Smooth muscle cell (in vitro differentiated cells): ENCODE data around the gene MKKS. TPM values are rescaled to one million over a fixed set of nuclear protein-coding genes. Genes with fewer than 3 reads are reported as not detected.
"Not testable (repeated sequence)": the region's sequence is repeated elsewhere in the genome, so short reads cannot be mapped to it uniquely, and the experiment has no call there.

Experiments
- DNase-seq: peaks from one replicate; lab custom pipeline; 2025; ENCODE audit not compliant: unreplicated experiment; lab: John Stamatoyannopoulos, UW
- H2AFZ ChIP-seq: fragments of 200-600 bp; sonication (generic); 2 replicates; pipeline ENCODE4 v1.6.0; 2016; ENCODE audit warnings: antibody characterized with exemption, low read depth, mild to moderate bottlenecking
- H3F3A ChIP-seq: fragments of 200-600 bp; sonication (generic); 2 replicates; pipeline ENCODE4 v1.6.0; 2017; ENCODE audit warnings: antibody characterized with exemption, low read depth
- H3K27ac ChIP-seq: fragments of 200-600 bp; sonication (generic); 2 replicates; pipeline ENCODE4 v1.5.1; 2016; ENCODE audit warnings: low read depth, mild to moderate bottlenecking
- H3K27me3 ChIP-seq: fragments of 200-600 bp; sonication (generic); 2 replicates; pipeline ENCODE4 v1.6.1; 2016; ENCODE audit warnings: low read depth, mild to moderate bottlenecking
- H3K36me3 ChIP-seq: fragments of 200-600 bp; sonication (generic); 2 replicates; pipeline ENCODE4 v1.5.1; 2016; ENCODE audit warnings: low read depth
- H3K4me1 ChIP-seq: fragments of 200-600 bp; sonication (generic); 2 replicates; pipeline ENCODE4 v1.5.1; 2016; ENCODE audit warnings: low read depth
- H3K4me2 ChIP-seq: fragments of 200-600 bp; sonication (generic); 2 replicates; pipeline ENCODE4 v1.6.0; 2016; ENCODE audit warnings: mild to moderate bottlenecking
- H3K4me3 ChIP-seq: fragments of 200-600 bp; sonication (generic); 2 replicates; pipeline ENCODE4 v1.5.1; 2016; ENCODE audit warnings: mild to moderate bottlenecking
- H3K79me2 ChIP-seq: fragments of 200-600 bp; sonication (generic); 2 replicates; pipeline ENCODE4 v1.6.0; 2016; ENCODE audit warnings: low read depth, mild to moderate bottlenecking
- H3K9ac ChIP-seq: fragments of 200-600 bp; sonication (generic); 2 replicates; pipeline ENCODE4 v1.6.0; 2016; ENCODE audit warnings: low read depth
- H3K9me3 ChIP-seq: fragments of 200-600 bp; sonication (generic); replicated peaks from 2 replicates; pipeline ENCODE4 v1.5.1; 2016; ENCODE audit warnings: low read depth
- H4K20me1 ChIP-seq: fragments of 200-600 bp; sonication (generic); 2 replicates; pipeline ENCODE4 v1.6.0; 2016; ENCODE audit warnings: low read depth
- WGBS: methylation state at CpG from one replicate; pipeline ENCODE4 v1.1.7; 2016; ENCODE audit warnings: low lambda C conversion rate; 5-methylcytosine and 5-hydroxymethylcytosine counted together
- polyA plus RNA-seq: library from polyadenylated mRNA; unstranded; fragments of >200 nt; fragmentation: Nextera tagmentation; extraction: Ambion mirVana; gene quantifications from 2 replicates; pipeline ENCODE4 v1.2.1, GENCODE V29; 2016
- total RNA-seq: library from RNA; depleted of rRNA; stranded (reverse); fragments of >200 nt; gene quantifications from 2 replicates; pipeline ENCODE4 v1.2.3, GENCODE V29; 2014
- TF ChIP-seq, protein P1 (sequence below): fragments of 200-600 bp; sonication (generic); IDR thresholded peaks from 2 replicates; pipeline ENCODE4 v1.5.1; 2017; ENCODE audit warnings: borderline replicate concordance, mild to moderate bottlenecking, antibody characterized with exemption; ENCODE audit not compliant: insufficient read depth, poor library complexity, severe bottlenecking

The MKKS gene
- total and polyA plus RNA-seq, 2 experiments from 2014 or later: 15.6 to 19.8 TPM

DNA sequence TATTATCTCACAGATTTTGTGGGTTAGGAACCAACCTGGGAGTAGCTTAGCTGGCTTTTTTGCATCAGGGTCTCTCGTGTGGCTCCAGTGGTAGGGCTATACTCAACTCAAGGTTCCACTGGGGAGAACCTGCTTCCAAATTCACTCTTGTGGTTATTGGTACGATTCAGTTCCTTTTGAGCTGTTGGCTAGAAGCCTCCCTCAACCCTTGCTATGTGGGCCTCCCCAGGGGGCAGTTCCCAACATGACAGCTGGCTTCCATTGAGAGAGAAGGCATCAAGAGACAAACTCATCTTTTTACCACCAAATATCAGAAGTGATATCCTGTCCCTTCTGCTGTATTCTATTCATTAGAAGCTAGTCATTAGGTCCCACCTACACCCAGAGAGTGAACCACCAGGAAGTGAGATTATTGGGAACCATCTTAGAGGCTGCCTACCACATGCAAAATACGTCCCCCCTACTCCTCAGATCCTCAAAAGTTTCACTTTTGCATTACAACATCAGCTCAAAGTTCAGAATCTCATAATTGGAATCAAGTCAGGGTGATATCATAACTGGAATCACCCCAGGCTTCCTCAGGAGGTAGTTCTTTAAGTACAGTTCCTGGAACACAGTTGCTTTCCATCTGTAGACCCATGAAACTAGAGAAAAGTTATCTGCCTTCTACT, 30.9 kb downstream of the MKKS start:
- Histone ChIP-seq H3K4me1 (no peaks in the 10 kb centered on the region), H3K4me3 (no peak overlapping the region), H3K36me3 (peaks cover 8% of the 10 kb centered on the region), H3F3A (no peaks in the 10 kb centered on the region), H3K4me2 (no peak overlapping the region), H2AFZ (no peak overlapping the region), H3K27ac (no peak overlapping the region), H3K9ac (no peak overlapping the region), H3K27me3 (no peaks in the 10 kb centered on the region), H4K20me1 (no peaks in the 10 kb centered on the region), H3K9me3 (no peaks in the 10 kb centered on the region), H3K79me2 (no peaks in the 10 kb centered on the region)
- no peak for DNase-seq
- TF ChIP-seq, protein P1, sequence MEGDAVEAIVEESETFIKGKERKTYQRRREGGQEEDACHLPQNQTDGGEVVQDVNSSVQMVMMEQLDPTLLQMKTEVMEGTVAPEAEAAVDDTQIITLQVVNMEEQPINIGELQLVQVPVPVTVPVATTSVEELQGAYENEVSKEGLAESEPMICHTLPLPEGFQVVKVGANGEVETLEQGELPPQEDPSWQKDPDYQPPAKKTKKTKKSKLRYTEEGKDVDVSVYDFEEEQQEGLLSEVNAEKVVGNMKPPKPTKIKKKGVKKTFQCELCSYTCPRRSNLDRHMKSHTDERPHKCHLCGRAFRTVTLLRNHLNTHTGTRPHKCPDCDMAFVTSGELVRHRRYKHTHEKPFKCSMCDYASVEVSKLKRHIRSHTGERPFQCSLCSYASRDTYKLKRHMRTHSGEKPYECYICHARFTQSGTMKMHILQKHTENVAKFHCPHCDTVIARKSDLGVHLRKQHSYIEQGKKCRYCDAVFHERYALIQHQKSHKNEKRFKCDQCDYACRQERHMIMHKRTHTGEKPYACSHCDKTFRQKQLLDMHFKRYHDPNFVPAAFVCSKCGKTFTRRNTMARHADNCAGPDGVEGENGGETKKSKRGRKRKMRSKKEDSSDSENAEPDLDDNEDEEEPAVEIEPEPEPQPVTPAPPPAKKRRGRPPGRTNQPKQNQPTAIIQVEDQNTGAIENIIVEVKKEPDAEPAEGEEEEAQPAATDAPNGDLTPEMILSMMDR: no peak
- WGBS: 96% methylated on average over 3 of the region's 3 CpGs

DNA sequence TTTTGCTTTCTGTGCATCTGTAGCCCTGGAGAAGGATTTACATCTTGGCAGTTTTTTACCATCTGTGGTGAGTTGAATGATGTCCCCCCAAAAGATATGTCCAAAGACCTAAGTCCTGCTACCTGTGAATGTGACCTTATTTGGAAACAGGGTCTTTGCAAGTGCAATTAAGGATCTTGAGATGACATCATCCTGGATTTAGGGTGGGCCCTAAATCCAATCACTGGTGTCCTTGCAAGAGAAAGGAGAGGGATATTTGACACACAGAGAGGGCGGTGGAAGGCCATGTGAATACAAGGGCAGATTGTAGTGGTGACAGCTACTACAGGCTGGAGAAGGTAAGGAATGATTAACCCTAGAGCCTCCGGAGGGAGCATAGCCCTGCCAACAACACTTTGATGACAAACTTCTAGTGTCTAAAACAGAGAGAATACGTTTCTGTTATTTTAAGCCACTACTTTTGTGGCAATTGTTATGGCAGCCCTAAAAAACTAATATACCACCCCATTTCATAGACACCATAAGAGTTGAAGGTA, 35.1 kb downstream of the MKKS start:
- Histone ChIP-seq H3K4me3 (no peak overlapping the region), H3K9me3 (no peaks in the 10 kb centered on the region), H2AFZ (no peak overlapping the region), H3K4me1 (no peaks in the 10 kb centered on the region), H3F3A (no peaks in the 10 kb centered on the region), H3K9ac (no peak overlapping the region), H3K79me2 (no peaks in the 10 kb centered on the region), H3K27me3 (no peaks in the 10 kb centered on the region), H3K36me3 (no peaks in the 10 kb centered on the region), H4K20me1 (no peaks in the 10 kb centered on the region), H3K4me2 (no peak overlapping the region), H3K27ac (no peak overlapping the region)
- WGBS: 82% methylated on average over 3 of the region's 3 CpGs
- TF ChIP-seq, protein P1: no peak
- DNase-seq: no peak

DNA sequence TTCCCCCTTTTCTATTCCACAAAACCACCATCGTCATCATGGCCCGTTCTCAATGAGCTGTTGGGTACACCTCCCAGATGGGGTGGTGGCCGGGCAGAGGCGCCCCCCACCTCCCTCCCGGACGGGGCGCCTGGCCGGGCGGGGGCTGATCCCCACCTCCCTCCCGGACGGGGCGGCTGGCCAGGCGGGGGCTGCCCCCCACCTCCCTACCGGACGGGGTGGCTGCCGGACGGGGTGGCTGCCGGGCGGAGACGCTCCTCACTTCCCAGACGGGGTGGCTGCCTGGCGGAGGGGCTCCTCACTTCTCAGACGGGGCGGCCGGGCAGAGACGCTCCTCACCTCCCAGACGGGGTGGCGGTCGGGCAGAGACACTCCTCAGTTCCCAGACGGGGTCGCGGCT, 39.3 kb downstream of the MKKS start:
- WGBS: no CpG with 5 or more reads among the region's 32 CpGs
- not testable (repeated sequence) for DNase-seq

DNA sequence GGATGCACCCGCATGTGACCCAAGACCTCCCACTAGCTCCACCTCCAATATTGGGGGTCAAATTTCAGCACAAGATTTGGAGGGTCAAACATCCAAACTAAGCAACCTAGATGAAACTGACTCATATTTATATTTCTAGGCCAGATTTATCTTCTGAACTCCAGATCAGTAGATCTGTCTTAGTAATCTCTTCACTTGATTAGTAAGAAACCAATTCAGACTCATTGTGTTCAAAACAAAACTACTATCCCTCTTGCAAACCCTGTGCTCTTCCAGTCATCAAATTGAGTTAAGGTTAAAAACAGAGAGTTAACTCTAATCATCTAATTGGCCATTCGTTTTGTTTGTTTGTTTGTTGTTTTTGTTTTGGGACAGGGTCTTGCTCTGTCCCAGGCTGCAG, 43.3 kb downstream of the MKKS start:
- Histone ChIP-seq H3K4me3 (no peak overlapping the region), H3K4me2 (no peak overlapping the region), H3F3A (no peaks in the 10 kb centered on the region), H3K79me2 (no peaks in the 10 kb centered on the region), H3K4me1 (peaks cover 10% of the 10 kb centered on the region), H3K36me3 (no peaks in the 10 kb centered on the region), H3K9me3 (no peaks in the 10 kb centered on the region), H3K27me3 (no peaks in the 10 kb centered on the region), H2AFZ (no peak overlapping the region), H4K20me1 (no peaks in the 10 kb centered on the region), H3K27ac (no peak overlapping the region), H3K9ac (no peak overlapping the region)
- WGBS: 98% methylated on average over 2 of the region's 2 CpGs
- TF ChIP-seq, protein P1: no peak
- DNase-seq: no peak

More for the DNA sequence above, 39.3 kb downstream of the MKKS start:
- not testable (repeated sequence) for H3K27ac ChIP-seq, H3K79me2 ChIP-seq, H3F3A ChIP-seq, H3K36me3 ChIP-seq, H3K27me3 ChIP-seq, H3K9me3 ChIP-seq, H3K4me3 ChIP-seq, H4K20me1 ChIP-seq, H3K9ac ChIP-seq, H3K4me2 ChIP-seq, H2AFZ ChIP-seq, H3K4me1 ChIP-seq
